ENCODE measurements around the gene FSTL5.

- TF ChIP-seq CTCF (IDR thresholded peaks at IDR 0.05): no peak
- TF ChIP-seq FOXP4 (CRISPR knock-in tag; IDR thresholded peaks at IDR 0.05): no peak
- no peak for TF ChIP-seq ESRRA (CRISPR knock-in tag; IDR thresholded peaks at IDR 0.05; ENCODE audit: borderline replicate concordance)
- TF ChIP-seq SOX15 (CRISPR knock-in tag; IDR thresholded peaks at IDR 0.05): no peak
- no peak for TF ChIP-seq ZNF121 (CRISPR knock-in tag; IDR thresholded peaks at IDR 0.05)
- TF ChIP-seq MAX (CRISPR knock-in tag; IDR thresholded peaks at IDR 0.05): no peak
- TF ChIP-seq GABPB1 (CRISPR knock-in tag; IDR thresholded peaks at IDR 0.05): no peak
These were observed 364.1 kb downstream of the FSTL5 start for GRCh38 chr4:161799710-161800109.
